HCT116 (cell line): ENCODE data around the gene RRBP1.

ENCODE experiments used
- CEBPB ChIP-seq: IDR thresholded peaks from 2 replicates; pipeline ENCODE4 v1.6.1; 2012; ENCODE audit warnings: low read depth
- EZH2 ChIP-seq: fragments of 200-600 bp; sonication (generic); IDR thresholded peaks from 2 replicates; pipeline ENCODE4 v1.6.1; 2017; ENCODE audit warnings: antibody characterized with exemption, mixed run types
- EZH2phosphoT487 ChIP-seq: fragments of 200-600 bp; IDR thresholded peaks from 2 replicates; pipeline ENCODE4 v1.6.1; 2018; ENCODE audit warnings: antibody characterized with exemption, borderline replicate concordance
- JUND ChIP-seq: IDR thresholded peaks from 2 replicates; pipeline ENCODE4 v1.6.1; 2012
- POLR2A ChIP-seq: IDR thresholded peaks from 2 replicates; pipeline ENCODE4 v1.7.0; 2011; ENCODE audit warnings: borderline replicate concordance; ENCODE audit not compliant: insufficient read depth, insufficient read length; ENCODE audit errors: extremely low read depth
- POLR2AphosphoS5 ChIP-seq: IDR thresholded peaks from 2 replicates; pipeline ENCODE4 v1.6.1; 2011; ENCODE audit warnings: mild to moderate bottlenecking, low read depth, low read length, moderate library complexity
- RAD21 ChIP-seq: IDR thresholded peaks from 2 replicates; pipeline ENCODE4 v1.6.1; 2012; ENCODE audit warnings: low read depth, mild to moderate bottlenecking
- SP1 ChIP-seq: IDR thresholded peaks from 2 replicates; pipeline ENCODE4 v1.6.1; 2012; ENCODE audit warnings: low read depth
- YY1 ChIP-seq: IDR thresholded peaks from 2 replicates; pipeline ENCODE4 v1.6.1; 2011; ENCODE audit warnings: low read length, low read depth, moderate library complexity, mild to moderate bottlenecking; ENCODE audit not compliant: insufficient replicate concordance; ENCODE audit errors: extremely low read depth
- ZNF274 ChIP-seq: fragments of 200-500 bp; sonication (Bioruptor generic); IDR thresholded peaks from 2 replicates; pipeline ENCODE4 v1.6.1; 2014; ENCODE audit warnings: mild to moderate bottlenecking, low read depth, low read length, inconsistent platforms
- TF ChIP-seq, protein P1 (sequence below), 3 experiments: fragments of 200-600 bp in 1 of 3; sonication (generic) in 1 of 3; IDR thresholded peaks in 2 of 3; conservative IDR thresholded peaks in 1 of 3; 2 replicates each; pipeline ENCODE4 v1.5.1; 2012 to 2017; ENCODE audit warnings: low read depth in 2 of 3, low read length in 2 of 3, antibody characterized with exemption in 1 of 3, borderline replicate concordance in 1 of 3, control low read depth in 1 of 3, mild to moderate bottlenecking in 1 of 3, mixed read lengths in 1 of 3, mixed run types in 1 of 3, moderate library complexity in 1 of 3; ENCODE audit not compliant: insufficient read depth in 1 of 3
- TF ChIP-seq, protein P2 (sequence below): IDR thresholded peaks from 2 replicates; pipeline ENCODE4 v1.6.1; 2012

DNA sequence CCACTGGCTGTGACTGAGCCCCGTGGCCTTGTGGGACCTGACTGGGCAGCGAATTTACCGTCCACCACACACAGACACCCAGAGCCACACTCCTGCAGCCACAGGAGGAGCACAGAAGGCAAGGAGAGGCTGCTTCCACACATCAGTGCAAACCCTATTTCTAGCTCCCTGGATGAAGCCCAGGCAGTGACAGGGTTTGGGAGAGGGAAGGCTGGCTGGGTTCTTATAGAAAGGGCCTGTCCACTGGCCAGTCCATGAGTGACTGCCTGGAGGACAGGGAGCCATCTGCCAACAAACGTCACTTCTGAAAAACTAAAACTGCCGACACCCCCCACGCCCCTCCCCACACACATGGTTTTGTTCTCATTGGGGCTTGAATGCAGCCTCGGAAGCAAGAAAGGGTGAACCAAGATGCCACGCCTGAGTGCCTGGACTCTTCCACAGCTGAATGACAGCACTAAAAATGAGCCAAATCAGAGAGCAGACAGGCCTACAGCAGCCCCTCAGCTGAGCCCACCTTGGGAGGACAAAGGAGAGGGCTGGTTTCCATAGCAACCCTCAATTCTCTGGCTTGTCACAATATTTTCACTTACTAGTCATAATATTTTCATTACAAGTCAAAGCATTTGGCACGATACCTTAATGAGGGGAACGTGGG lies 38.4 kb downstream of the RRBP1 start:
- TF ChIP-seq, protein P1, sequence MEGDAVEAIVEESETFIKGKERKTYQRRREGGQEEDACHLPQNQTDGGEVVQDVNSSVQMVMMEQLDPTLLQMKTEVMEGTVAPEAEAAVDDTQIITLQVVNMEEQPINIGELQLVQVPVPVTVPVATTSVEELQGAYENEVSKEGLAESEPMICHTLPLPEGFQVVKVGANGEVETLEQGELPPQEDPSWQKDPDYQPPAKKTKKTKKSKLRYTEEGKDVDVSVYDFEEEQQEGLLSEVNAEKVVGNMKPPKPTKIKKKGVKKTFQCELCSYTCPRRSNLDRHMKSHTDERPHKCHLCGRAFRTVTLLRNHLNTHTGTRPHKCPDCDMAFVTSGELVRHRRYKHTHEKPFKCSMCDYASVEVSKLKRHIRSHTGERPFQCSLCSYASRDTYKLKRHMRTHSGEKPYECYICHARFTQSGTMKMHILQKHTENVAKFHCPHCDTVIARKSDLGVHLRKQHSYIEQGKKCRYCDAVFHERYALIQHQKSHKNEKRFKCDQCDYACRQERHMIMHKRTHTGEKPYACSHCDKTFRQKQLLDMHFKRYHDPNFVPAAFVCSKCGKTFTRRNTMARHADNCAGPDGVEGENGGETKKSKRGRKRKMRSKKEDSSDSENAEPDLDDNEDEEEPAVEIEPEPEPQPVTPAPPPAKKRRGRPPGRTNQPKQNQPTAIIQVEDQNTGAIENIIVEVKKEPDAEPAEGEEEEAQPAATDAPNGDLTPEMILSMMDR (IDR thresholded peaks at IDR 0.05 in 2 of 3, conservative IDR thresholded peaks at IDR 0.05 in 1 of 3; ENCODE audit: borderline replicate concordance in 1 of 3, insufficient read depth in 1 of 3, low read depth in 2 of 3, low read length in 2 of 3): no peak
- TF ChIP-seq RAD21 (no peak), EZH2phosphoT487 (no peak), JUND (no peak), EZH2 (no peak), POLR2A (no peak), ZNF274 (no peak), POLR2AphosphoS5 (no peak), YY1 (no peak), SP1 (no peak), CEBPB (no peak)
- TF ChIP-seq, protein P2, sequence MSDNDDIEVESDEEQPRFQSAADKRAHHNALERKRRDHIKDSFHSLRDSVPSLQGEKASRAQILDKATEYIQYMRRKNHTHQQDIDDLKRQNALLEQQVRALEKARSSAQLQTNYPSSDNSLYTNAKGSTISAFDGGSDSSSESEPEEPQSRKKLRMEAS: no peak
